GM19438 (cell line): Measurements from ENCODE around the gene SCT.

ENCODE experiments used
- ATAC-seq: cut with Tn5 transposase; IDR thresholded peaks from one replicate; pipeline ENCODE4 v1.9.1; 2021; ENCODE audit warnings: low read depth; ENCODE audit not compliant: unreplicated experiment

The SCT gene

GRCh38 chr11:645536-645935 lies 18.6 kb upstream of the SCT start:
- no peak for ATAC-seq

GRCh38 chr11:643849-644738 lies 17.1 kb upstream of the SCT start:
- ATAC-seq, result no peak

GRCh38 chr11:643366-643765 lies 16.4 kb upstream of the SCT start:
- no peak for ATAC-seq

GRCh38 chr11:641806-642370 lies 14.9 kb upstream of the SCT start:
- no peak for ATAC-seq

GRCh38 chr11:640021-640706 lies 13.2 kb upstream of the SCT start:
- no peak for ATAC-seq

- ATAC-seq, result no peak
Observed at GRCh38 chr11:639332-639955, 12.5 kb upstream of the SCT start.

- no peak for ATAC-seq
Observed at GRCh38 chr11:638631-639331, 11.8 kb upstream of the SCT start.

GRCh38 chr11:637593-638521 lies 10.9 kb upstream of the SCT start:
- no peak for ATAC-seq

- no peak for ATAC-seq
Observed at GRCh38 chr11:637333-637592, 10.3 kb upstream of the SCT start.

- ATAC-seq, result no peak
Observed at GRCh38 chr11:636511-637332, 9.7 kb upstream of the SCT start, which contains the start of gene DRD4. DRD4 (plus strand) TSS chr11:637269; CDS start chr11:637305, 36 bp downstream.

- no peak for ATAC-seq
Observed at GRCh38 chr11:635945-636510, 9.0 kb upstream of the SCT start.

GRCh38 chr11:630871-631270 lies 3.9 kb upstream of the SCT start:
- no peak for ATAC-seq

GRCh38 chr11:629237-629583 lies 2.2 kb upstream of the SCT start:
- ATAC-seq, result no peak

- ATAC-seq, result no peak
Observed at GRCh38 chr11:628056-628455, 1.1 kb upstream of the SCT start.

GRCh38 chr11:627308-627576 lies 261 bp upstream of the SCT start:
- no peak for ATAC-seq

- ATAC-seq, result no peak
Observed at GRCh38 chr11:625636-626268, 1.2 kb downstream of the SCT start.

GRCh38 chr11:624705-625635 lies 2.0 kb downstream of the SCT start, which contains the start of gene CDHR5:
CDHR5 (minus strand) TSS chr11:624955; CDS start chr11:624902, 53 bp downstream.
- ATAC-seq, result no peak
